Measurements from ENCODE around the gene PTPN7. TPM values are rescaled to one million over a fixed set of nuclear protein-coding genes. Genes with fewer than 3 reads are reported as not detected.

The PTPN7 gene
- total RNA-seq, 4 donors from 2014 or later, result 1.3 to 4.3 (median 2.1) TPM

DNA sequence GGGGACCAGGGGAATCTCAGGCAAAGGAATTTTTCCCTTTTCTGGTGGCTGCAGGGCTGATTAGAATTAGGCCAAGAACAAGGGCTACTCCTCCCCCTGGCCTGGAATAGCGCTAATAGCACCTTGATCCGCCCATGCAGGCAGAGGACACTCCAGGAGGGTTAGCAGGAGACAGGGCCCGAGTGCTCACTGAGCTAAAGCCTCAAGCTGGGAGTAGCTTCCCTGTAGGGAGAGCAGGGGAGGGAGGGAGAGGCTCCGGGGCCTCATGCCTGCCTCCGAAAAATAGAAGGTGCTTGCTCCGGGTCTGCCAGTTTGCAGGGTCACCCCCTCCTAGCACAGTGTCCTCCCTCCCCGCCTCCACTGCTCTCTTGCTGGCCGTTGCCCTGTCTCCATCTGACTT, 3.8 kb downstream of the PTPN7 start:
- Histone ChIP-seq H3K4me3 (replicated peaks in 1 of 3) (no peak overlapping the region), H3K36me3 (no peaks in the 10 kb centered on the region), H3K4me1 (peaks cover 6 to 12% of the 10 kb centered on the region in 2 donors), H3K9me3 (no peaks in the 10 kb centered on the region), H3K27ac (no peak overlapping the region), H3K27me3 (no peaks in the 10 kb centered on the region)
- TF ChIP-seq POLR2A (IDR thresholded peaks at IDR 0.05), result no peak
- intact Hi-C loops (cut with DNase I), result no loop called here
- WGBS, 2 donors, result 89 to 90% methylated on average over 7 to 8 of the region's 8 CpGs
- DNase-seq, result no peak

GRCh38 chr1:202155478-202156021, 4.9 kb downstream of the PTPN7 start:
- Histone ChIP-seq H3K4me1 (peaks cover 6 to 12% of the 10 kb centered on the region in 2 donors), H3K9me3 (no peaks in the 10 kb centered on the region), H3K27ac (no peak overlapping the region), H3K27me3 (no peaks in the 10 kb centered on the region), H3K4me3 (replicated peaks in 1 of 3) (no peak overlapping the region), H3K36me3 (no peaks in the 10 kb centered on the region)
- 24 to 70% methylated on average over 2 to 7 of the region's 8 CpGs for WGBS, 2 donors
- intact Hi-C loops (cut with DNase I), result no loop called here
- peak; percentile 79 to 81 for DNase-seq
- TF ChIP-seq, protein P1, sequence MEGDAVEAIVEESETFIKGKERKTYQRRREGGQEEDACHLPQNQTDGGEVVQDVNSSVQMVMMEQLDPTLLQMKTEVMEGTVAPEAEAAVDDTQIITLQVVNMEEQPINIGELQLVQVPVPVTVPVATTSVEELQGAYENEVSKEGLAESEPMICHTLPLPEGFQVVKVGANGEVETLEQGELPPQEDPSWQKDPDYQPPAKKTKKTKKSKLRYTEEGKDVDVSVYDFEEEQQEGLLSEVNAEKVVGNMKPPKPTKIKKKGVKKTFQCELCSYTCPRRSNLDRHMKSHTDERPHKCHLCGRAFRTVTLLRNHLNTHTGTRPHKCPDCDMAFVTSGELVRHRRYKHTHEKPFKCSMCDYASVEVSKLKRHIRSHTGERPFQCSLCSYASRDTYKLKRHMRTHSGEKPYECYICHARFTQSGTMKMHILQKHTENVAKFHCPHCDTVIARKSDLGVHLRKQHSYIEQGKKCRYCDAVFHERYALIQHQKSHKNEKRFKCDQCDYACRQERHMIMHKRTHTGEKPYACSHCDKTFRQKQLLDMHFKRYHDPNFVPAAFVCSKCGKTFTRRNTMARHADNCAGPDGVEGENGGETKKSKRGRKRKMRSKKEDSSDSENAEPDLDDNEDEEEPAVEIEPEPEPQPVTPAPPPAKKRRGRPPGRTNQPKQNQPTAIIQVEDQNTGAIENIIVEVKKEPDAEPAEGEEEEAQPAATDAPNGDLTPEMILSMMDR (IDR thresholded peaks at IDR 0.05), result no peak
- TF ChIP-seq POLR2A (IDR thresholded peaks at IDR 0.05), result no peak

- TF ChIP-seq, protein P1 (IDR thresholded peaks at IDR 0.05), result peak in 4 of 6 experiments; percentile 20 to 48 (median 37)
- no peak for TF ChIP-seq POLR2A (IDR thresholded peaks at IDR 0.05)
- Histone ChIP-seq H3K27ac (no peak overlapping the region), H3K4me3 (replicated peaks in 1 of 3) (no peak overlapping the region), H3K36me3 (no peaks in the 10 kb centered on the region), H3K27me3 (no peaks in the 10 kb centered on the region), H3K4me1 (peaks cover 6 to 12% of the 10 kb centered on the region in 2 donors), H3K9me3 (no peaks in the 10 kb centered on the region)
- intact Hi-C loops (cut with DNase I), result no loop called here
- 35 to 39% methylated on average over 10 to 11 of the region's 11 CpGs for WGBS, 2 donors
- peak; percentile 51 to 63 for DNase-seq
These were observed 5.5 kb downstream of the PTPN7 start for GRCh38 chr1:202154766-202155477.

DNA sequence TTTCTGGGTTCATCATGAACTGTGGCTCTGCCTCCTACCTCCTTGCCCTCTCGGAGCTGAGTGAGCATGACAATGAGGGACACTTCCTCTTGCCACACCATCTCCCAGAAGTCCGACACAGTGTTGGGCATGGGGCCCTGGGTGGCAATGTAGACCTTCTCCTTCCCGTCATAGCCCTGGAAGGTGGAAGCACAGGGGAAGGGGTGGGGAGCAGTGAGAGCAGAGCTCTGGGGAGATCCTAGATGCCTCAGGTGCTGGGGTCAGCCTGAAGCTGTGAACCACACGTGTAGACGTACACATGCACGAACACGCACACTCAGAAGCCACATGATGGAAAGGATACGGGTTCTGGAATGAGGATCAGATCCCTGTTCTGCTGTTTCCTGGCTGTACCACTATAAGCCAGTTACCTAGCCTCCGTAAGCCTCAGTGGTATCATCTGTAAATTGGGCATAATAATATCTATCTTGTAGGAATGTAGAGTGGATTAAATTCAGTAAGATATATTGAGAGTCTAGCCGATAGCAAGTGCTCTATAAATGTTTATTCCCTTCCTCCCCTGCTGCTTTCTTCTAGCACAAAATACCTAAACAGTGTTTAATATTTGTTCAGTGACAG, 6.1 kb downstream of the PTPN7 start:
- TF ChIP-seq, protein P1 (IDR thresholded peaks at IDR 0.05), result no peak
- no peak for TF ChIP-seq POLR2A (IDR thresholded peaks at IDR 0.05)
- Histone ChIP-seq H3K36me3 (no peaks in the 10 kb centered on the region), H3K4me1 (peaks cover 6 to 12% of the 10 kb centered on the region in 2 donors), H3K4me3 (replicated peaks in 1 of 3) (no peak overlapping the region), H3K27ac (no peak overlapping the region), H3K9me3 (no peaks in the 10 kb centered on the region), H3K27me3 (no peaks in the 10 kb centered on the region)
- DNase-seq, result no peak
- intact Hi-C loops (cut with DNase I), result no loop called here
- 90 to 96% methylated on average over 10 of the region's 10 CpGs for WGBS, 2 donors

GRCh38 chr1:202153284-202153683, 7.1 kb downstream of the PTPN7 start:
- no peak overlapping the region for H3K27ac ChIP-seq
- intact Hi-C loops (cut with DNase I), result no loop called here
- peaks cover 6 to 12% of the 10 kb centered on the region in 2 donors for H3K4me1 ChIP-seq
- H3K4me3 ChIP-seq (replicated peaks in 1 of 3), result no peak overlapping the region
- H3K27me3 ChIP-seq, result no peaks in the 10 kb centered on the region
- TF ChIP-seq POLR2A (IDR thresholded peaks at IDR 0.05), result no peak
- TF ChIP-seq, protein P1 (IDR thresholded peaks at IDR 0.05), result no peak
- 90 to 92% methylated on average over 4 of the region's 4 CpGs for WGBS, 2 donors
- H3K9me3 ChIP-seq, result no peaks in the 10 kb centered on the region
- no peaks in the 10 kb centered on the region for H3K36me3 ChIP-seq
- no peak for DNase-seq
